ENCODE results near the gene AGAP3. TPM values are rescaled to one million over a fixed set of nuclear protein-coding genes. Genes with fewer than 3 reads are reported as not detected.

The AGAP3 gene
- total and polyA plus RNA-seq, 11 donors, result 30.3 to 83.7 (median 55.6) TPM

DNA sequence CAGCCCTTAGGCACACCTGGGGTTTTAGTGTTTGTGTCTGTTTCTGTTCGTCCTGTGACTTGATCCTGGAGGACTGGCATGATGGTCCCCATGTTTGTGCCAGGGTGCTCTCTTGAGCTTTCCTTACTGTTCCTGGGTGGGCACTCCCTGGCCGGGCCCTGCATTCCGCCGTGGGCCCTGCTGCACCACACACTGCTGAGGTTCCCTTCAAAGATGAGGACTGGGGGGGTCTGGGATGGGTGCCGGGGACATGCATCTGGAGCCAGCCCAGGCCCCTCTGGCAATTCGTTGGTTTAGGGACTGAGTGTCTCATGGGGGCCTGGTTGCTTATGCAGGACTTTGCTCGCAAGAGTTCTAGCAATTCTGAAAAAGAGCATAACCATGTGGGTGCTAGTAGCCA lies 4.7 kb downstream of the AGAP3 start:
- ATAC-seq, result no peak
- H3K9me3 ChIP-seq, result no peaks in the 10 kb centered on the region
- peak overlapping the region in 2 of 12 donors; percentile 91 for H3K27ac ChIP-seq
- no peak overlapping the region for H3K4me3 ChIP-seq
- peaks cover 0 to 64% (median 49%) of the 10 kb centered on the region in 12 donors for H3K4me1 ChIP-seq
- no peak for DNase-seq
- H3K27me3 ChIP-seq, result no peaks in the 10 kb centered on the region
- 83 to 90% (median 89%) methylated on average over 4 to 7 of the region's 7 CpGs for WGBS, 4 donors
- TF ChIP-seq, protein P1, sequence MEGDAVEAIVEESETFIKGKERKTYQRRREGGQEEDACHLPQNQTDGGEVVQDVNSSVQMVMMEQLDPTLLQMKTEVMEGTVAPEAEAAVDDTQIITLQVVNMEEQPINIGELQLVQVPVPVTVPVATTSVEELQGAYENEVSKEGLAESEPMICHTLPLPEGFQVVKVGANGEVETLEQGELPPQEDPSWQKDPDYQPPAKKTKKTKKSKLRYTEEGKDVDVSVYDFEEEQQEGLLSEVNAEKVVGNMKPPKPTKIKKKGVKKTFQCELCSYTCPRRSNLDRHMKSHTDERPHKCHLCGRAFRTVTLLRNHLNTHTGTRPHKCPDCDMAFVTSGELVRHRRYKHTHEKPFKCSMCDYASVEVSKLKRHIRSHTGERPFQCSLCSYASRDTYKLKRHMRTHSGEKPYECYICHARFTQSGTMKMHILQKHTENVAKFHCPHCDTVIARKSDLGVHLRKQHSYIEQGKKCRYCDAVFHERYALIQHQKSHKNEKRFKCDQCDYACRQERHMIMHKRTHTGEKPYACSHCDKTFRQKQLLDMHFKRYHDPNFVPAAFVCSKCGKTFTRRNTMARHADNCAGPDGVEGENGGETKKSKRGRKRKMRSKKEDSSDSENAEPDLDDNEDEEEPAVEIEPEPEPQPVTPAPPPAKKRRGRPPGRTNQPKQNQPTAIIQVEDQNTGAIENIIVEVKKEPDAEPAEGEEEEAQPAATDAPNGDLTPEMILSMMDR (IDR thresholded peaks at IDR 0.05), result no peak
- no peak for TF ChIP-seq POLR2A (IDR thresholded peaks at IDR 0.05)
- H3K36me3 ChIP-seq, result peaks cover 0 to 7% (median 0%) of the 10 kb centered on the region in 9 donors
- intact Hi-C loops (cut with DNase I), result loop anchor here in 2 of 10 donors (2.0 to 10.0 kb wide), 2 partner anchors 20 to 66 kb away; partner anchors contain the start of genes ABCB8 (in 1 of the 2) and ATG9B (in 1 of the 2)

DNA sequence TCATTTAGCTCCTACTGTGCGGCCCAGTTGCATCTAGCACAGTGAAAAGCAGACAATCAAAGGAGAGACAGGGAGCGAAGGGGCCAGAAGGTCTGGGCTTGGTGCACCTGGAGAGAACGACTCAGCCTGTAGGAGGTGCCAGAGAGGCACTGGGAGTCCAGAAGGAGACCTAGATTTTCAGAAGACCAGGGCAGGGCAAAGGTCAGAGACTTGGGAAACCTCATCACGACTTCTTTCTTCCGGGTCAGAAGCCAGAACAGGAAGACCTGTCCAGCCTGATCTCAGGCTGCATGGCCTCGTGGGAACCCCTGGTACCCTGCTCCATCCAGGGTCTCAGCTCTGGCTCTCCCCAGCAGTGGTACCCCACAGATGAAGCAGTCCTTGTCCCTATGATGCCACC lies 5.2 kb downstream of the AGAP3 start:
- peaks cover 0 to 7% (median 0%) of the 10 kb centered on the region in 9 donors for H3K36me3 ChIP-seq

DNA sequence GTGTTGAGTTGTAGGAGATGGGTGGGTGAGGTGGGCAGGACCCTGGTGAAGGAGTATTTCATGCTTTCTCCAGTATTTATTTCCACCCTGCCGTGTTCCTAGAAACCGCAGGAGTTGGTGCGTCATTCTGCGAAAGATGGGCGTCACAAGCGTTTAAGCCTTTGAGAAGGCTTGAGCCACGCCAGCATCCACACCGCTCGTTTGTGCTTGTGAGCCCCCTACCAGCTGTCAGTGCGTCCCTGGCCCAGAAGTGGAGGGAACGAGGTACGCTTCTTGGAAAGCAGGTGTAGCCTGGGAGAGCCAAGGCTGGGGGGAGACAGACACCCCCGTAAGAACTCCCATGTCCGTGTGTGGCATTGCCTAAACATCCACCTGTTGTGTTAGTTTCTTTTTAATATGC lies 5.7 kb downstream of the AGAP3 start:
- DNase-seq, result no peak
- peaks cover 0 to 63% (median 49%) of the 10 kb centered on the region in 12 donors for H3K4me1 ChIP-seq
- WGBS, 4 donors, result 87 to 92% (median 89%) methylated on average over 14 of the region's 14 CpGs

More for the DNA sequence above, 5.2 kb downstream of the AGAP3 start:
- 54 to 59% (median 56%) methylated on average over 6 of the region's 6 CpGs for WGBS, 4 donors
- H3K27me3 ChIP-seq, result no peaks in the 10 kb centered on the region
- H3K4me3 ChIP-seq, result no peak overlapping the region
- DNase-seq (no peak), ATAC-seq (no peak)
- H3K27ac ChIP-seq, result peak overlapping the region in 1 of 12 donors; percentile 91
- no peaks in the 10 kb centered on the region for H3K9me3 ChIP-seq
- H3K4me1 ChIP-seq, result peaks cover 0 to 64% (median 49%) of the 10 kb centered on the region in 12 donors
- intact Hi-C loops (cut with DNase I), result loop anchor here in 2 of 10 donors (2.0 to 10.0 kb wide), 2 partner anchors 19 to 67 kb away; partner anchors contain the start of genes ABCB8 (in 1 of the 2) and ATG9B (in 1 of the 2)
- TF ChIP-seq, protein P1 (IDR thresholded peaks at IDR 0.05), result peak in 11 of 12 donors; percentile 16 to 54 (median 39)
- TF ChIP-seq POLR2A (IDR thresholded peaks at IDR 0.05), result no peak

DNA sequence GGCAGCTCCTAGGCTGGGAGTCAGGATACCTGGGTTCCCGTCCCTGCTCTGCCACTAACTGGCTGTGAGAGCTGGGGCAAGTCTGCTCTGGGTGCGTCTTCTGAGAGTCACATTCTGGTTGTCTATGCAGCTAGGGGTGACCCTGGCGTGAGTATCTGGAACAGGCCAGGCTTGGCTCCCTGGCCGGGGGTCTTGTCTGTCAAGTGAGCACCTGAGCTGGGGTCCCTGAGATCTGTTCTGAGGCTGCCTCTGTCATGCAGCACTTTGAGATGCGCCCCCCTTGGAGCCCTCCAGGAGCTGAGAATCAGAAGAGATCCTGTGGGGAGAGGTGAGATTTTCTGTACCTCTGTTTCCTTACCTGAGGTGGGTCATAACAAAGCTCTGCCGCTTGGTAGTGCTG lies 7.5 kb downstream of the AGAP3 start:
- Histone ChIP-seq H3K4me1 (peaks cover 0 to 50% (median 35%) of the 10 kb centered on the region in 12 donors), H3K4me3 (no peak overlapping the region)
- intact Hi-C loops (cut with DNase I), result loop anchor here in 1 of 10 donors (10.0 kb wide), 1 partner anchor 69 kb away; the partner anchor contains the start of genes ABCB8 and ATG9B

More for the DNA sequence above, 5.7 kb downstream of the AGAP3 start:
- TF ChIP-seq, protein P1 (IDR thresholded peaks at IDR 0.05), result no peak
- no peak for TF ChIP-seq POLR2A (IDR thresholded peaks at IDR 0.05)
- intact Hi-C loops (cut with DNase I), result loop anchor here in 2 of 10 donors (2.0 to 10.0 kb wide), 2 partner anchors 19 to 67 kb away; partner anchors contain the start of genes ABCB8 (in 1 of the 2) and ATG9B (in 1 of the 2)
- Histone ChIP-seq H3K27ac (peak overlapping the region in 1 of 12 donors; percentile 10), H3K4me3 (no peak overlapping the region), H3K27me3 (no peaks in the 10 kb centered on the region), H3K9me3 (no peaks in the 10 kb centered on the region), H3K36me3 (peaks cover 0 to 7% (median 0%) of the 10 kb centered on the region in 9 donors)
- ATAC-seq, result no peak

More for the DNA sequence above, 7.5 kb downstream of the AGAP3 start:
- TF ChIP-seq, protein P1 (IDR thresholded peaks at IDR 0.05), result no peak
- no peak for TF ChIP-seq POLR2A (IDR thresholded peaks at IDR 0.05)
- Histone ChIP-seq H3K27ac (no peak overlapping the region), H3K9me3 (no peaks in the 10 kb centered on the region), H3K36me3 (peaks cover 0 to 7% (median 4%) of the 10 kb centered on the region in 9 donors), H3K27me3 (no peaks in the 10 kb centered on the region)
- ATAC-seq (no peak), DNase-seq (no peak)
- WGBS, 4 donors, result 93 to 98% (median 93%) methylated on average over 6 of the region's 6 CpGs
